Posterior cingulate gyrus (tissue), 11 donors: ENCODE data around the gene DOCK2.
"Not testable (repeated sequence)": the region's sequence is repeated elsewhere in the genome, so short reads cannot be mapped to it uniquely, and the experiment has no call there.

Experiments used
- DNase-seq, 10 donors: peaks; one replicate each; pipeline versions ENCODE4 v3.0.0 to v3.0.0-alpha.2; 2020 to 2021; ENCODE audit warnings: mixed read lengths in 3 of 10
- intact Hi-C: fragments of 100-400 bp; cut with DNase I; formaldehyde crosslinking; loops from one replicate; pipeline ENCODE4 v1.15.1; 2023

DOCK2 gene

DNA sequence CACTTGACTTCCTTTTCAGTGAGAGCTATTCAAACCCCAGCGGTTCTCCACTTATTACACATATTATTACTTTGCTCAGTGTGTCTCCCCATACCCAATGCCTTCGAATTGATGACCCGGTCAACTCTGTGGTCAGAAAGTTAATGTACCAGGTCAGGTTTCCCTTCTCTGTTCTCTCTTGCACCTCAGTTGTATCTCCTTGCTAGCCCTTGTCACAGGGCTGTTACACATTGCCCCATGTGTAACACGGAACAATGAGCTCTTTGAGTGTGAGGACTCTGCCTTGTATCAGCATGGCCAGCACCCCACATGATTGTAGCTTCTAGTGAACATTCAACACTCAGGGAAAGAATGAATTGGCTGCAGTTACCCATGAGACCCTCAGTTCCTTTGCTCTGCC lies 73.6 kb downstream of the DOCK2 start:
- intact Hi-C loops = no loop called here
- peak in 2 of 10 donors; percentile 30 to 45 for DNase-seq

DNA sequence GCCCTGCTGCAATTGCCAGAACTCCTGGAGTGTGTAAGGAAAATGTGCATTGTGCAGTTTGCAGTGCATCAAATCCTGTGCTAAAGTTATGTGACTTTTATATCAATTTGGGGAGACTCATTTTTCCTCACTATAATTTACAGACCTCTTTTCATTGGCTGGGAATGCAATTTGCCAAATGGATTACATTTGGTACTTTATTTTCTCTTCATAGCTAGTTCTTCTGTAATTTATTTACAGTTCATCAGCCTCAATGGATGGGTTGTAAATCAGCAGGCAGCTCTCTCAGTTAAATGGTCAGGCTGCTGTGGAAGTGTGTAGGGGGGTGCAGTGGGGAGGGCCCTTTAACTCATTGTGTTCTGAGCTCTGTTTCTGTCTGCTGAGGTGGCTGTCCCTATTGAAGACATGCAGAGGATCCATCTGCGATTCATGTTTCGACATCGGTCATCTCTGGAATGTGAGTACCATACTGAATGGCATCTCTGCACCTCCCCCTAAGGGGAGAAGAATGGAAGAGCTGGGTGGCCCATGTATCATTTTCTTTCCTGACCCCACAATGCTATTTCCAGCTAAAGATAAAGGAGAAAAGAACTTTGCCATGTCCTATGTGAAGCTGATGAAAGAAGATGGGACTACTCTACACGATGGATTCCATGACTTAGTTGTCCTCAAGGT lies 74.6 kb downstream of the DOCK2 start:
- no peak for DNase-seq
- intact Hi-C loops = no loop called here

DNA sequence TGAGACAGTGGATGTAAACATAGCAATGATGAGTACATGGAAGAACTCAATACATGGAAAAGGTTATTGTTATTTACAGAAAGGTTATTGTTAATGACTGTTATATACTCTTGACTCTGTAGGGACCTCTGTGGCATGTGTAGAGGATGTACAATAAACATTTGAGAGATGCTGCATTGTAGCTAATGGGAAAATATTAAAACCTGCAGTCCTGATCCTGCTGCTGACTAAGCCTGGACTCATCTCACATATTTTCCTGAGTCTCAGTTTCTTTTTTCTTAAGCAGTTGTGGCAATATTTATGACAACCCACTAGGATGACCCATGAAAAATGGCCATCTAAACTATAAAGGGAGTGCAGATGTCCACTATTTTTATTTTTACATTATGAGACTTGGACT lies 75.4 kb downstream of the DOCK2 start:
- intact Hi-C loops = no loop called here
- DNase-seq = no peak

DNA sequence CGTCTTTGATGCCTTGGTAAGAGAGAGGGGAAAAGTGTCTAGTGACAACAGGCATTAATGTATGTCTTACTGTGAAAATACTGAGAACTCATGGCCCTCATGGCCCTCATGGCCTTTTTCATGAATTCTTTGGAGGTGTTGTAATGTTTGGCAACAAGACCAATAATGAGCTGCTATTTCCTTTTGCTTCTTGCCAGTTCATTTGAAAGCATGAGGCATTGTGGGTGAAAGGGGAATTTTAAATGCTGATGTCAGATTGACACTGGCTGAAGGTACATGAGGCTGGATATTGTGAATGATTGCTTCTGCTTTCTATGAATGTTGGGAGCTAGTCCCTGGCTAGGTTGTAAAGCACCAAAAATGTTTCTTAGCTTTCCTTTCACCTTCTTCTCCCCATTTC lies 79.2 kb downstream of the DOCK2 start:
- intact Hi-C loops = no loop called here

DNA sequence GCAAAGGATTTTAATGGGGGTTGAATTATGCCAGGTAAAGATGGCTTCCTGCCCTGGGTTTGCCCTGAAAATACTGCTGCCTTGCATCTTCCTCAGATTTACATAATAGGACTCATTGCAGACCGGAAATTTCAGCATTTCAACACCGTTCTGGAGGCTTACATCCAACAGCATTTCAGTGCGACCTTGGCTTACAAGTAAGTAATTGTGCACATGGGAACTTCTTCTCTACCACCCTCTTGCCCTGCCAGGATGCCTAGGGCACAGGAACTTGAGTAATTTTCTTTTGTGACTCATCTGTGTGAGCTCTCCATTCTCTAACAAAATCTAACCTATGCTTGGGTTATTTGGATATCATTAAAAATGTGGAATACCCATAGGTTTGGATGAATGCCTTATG lies 80.2 kb downstream of the DOCK2 start:
- intact Hi-C loops = no loop called here
- no peak for DNase-seq

More for the DNA sequence above, 79.2 kb downstream of the DOCK2 start:
- DNase-seq = no peak

DNA sequence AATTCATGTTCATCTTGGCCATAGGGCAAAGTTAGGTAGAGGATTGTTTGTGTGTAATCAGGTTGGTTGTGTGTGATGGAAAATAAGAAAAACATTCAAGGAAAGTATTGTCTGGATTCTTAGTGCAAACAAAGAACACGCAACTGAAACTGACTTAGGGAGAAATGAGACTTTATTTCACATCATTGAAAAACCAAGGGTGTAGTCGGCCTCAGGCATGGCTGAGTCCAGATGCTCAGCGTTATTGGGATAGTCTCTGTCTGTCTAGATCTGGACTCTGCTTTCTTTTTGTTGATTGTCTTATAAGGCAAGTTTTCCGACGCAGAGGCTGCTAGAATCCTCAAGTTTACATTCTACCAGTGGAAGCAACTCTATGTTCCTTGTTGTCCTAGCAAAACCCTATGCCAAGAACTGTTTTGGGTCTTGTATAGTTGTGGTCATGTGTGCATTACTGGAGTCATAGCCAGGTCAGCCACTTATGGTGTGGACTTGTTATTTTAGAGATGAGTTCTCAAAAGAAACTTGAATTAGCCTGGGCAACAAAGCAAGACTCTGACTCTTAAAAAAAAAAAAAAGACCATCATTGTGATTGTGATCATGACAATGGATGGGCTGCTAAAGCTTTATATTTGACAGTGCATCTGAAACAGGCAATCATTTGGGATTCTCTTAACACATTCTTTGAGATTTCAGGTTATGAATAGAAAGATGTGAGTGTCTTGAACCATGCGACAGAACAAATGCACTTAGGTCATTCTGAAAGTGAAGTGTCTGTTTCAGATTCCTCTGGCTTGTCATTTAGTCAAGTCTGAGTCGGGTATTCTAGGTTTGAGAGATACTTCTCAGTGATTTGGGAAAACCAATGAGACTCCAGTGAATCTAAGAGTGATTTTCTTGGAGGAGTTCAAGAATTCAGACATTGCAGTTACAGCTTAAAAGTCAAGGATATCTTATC lies 82.6 kb downstream of the DOCK2 start:
- intact Hi-C loops = no loop called here
- no peak for DNase-seq

DNA sequence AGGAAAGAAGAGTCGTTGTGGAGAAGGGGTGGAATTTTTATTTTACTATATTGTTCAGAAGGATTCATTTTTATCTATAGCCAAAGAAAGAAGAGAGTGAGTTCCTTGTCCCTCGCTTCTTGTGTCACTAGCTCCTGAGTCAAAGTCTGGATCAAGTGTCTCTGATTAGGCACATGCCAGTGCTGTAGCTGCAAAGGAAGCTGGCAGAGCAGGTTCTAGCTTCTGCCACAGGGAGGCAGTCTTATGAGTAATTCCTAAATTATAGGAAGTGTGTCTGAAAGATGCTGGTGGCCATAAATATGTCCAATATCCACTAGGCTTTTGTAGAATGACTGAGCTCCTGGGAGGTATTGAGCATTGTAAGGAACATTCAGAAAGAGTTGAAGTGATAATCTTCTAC lies 84.7 kb downstream of the DOCK2 start:
- no peak for DNase-seq
- intact Hi-C loops = no loop called here

DNA sequence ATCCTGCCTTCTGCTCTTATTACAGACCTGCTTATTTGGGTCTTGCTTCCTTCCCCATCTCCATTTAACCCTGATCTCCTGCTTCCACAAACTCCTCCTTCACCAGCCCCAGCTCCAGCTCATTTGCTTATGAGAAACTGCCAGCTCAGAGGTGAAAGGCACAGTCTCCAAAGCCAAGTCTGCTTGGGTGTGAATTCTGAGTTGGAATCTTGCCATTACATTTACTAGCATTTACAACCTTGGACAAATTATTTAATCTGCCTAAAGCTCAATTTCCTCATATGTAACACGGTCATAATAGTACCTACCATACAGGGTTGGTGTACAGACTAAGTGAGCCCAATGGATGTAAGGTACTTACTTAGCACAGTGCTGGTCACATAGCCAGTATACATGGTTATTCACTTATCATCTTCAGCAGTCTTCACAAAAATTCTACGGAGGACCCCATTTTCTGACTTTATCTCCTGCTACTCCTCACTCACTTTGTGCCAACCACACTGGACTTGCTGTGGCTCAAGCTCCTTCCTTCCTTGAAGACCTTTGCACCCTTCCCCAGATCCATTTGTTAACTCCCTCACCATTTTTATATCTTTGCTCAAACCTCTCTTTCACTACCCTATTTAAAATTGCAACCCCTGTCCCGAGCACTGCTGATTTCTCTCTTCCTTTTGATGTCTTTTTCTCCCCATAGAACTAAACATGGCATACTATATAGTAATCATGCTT lies 86.2 kb downstream of the DOCK2 start:
- intact Hi-C loops = no loop called here
- DNase-seq = no peak

DNA sequence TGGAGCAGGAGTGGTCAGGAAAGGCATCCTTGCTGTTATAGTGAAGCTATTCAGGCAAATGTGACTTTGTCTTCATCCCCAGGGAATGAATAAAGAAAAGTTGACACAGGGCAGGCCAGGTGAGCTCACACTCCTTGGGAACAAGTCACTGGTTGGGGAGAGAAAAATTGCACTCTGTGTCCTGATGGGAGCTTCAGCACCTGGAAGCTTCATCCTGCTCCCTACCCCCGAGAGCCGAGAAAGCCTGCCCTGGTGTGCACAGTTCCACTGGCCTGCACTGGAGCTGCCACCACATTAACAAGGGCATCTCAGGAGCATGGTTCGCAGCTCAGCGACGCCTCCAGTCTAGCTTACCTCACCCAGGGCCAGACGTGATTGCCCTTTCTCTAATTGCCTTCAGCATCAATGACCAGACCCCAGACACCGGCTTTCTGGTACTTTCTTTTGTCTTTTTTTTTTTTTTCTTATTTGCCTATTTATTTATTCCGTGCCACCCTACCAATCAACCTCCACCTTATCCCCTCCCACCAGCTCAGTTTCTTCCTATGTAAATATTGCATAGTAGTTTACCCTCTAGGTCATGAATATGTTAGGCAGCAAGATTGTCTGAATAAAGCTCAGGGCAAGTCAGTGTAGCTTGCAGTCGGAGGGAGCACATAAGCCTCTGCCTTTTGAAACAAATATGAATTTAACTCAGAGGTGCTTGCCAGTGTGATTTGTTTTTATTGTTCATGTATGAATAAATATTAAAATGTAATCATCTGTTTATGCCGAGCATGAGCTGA lies 87.4 kb downstream of the DOCK2 start:
- DNase-seq = no peak
- intact Hi-C loops = no loop called here

DNA sequence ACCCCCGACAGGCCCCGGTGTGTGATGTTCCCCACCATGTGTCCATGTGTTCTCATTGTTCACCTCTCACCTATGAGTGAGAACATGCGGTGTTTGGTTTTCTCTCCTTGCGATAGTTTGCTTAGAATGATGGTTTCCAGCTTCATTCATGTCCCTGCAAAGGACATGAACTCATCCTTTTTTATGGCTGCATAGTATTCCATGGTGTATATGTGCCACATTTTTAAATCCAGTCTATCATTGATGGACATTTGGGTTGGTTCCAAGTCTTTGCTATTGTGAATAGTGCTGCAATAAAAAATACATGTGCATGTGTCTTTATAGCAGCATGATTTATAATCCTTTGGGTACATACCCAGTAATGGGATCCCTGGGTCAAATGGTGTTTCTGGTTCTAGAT lies 88.6 kb downstream of the DOCK2 start:
- DNase-seq, intact Hi-C loops: not testable (repeated sequence)

DNA sequence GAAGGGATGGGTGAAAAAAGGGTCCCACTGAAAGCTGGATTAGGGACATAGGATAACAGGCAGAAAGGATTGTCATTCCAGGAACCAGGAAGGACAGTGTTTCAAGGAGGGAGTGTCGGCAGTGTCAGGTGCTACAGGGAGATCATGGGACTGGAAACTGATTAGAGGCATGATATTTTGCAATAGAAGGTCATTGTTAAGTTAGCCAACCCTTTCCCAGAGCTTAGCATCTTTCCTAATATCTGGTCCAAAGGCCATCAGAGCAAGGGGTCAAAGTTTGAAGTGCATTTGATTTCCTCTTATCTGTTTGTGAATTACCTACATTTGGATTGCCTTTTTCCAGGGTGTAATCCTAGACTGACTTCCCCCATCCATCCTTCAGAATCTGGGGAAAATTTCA lies 91.3 kb downstream of the DOCK2 start:
- intact Hi-C loops = no loop called here

DNA sequence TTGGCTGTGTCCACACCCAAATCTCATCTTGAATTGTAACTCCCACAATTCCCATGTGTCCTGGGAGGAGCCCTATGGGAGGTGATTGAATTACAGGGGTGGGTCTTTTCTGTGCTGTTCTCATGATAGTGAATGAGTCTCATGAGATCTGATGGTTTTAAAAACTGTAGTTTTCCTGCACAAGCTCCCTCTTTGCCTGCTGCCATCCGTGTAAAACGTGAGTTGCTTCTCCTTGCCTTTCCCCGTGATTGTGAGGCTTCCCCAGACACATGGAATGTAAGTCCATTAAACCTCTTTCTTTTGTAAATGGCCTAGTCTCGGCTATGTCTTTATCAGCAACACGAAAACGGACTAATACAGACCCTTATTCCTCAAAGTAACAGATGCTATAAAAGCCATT lies 94.1 kb downstream of the DOCK2 start:
- intact Hi-C loops = no loop called here

More for the DNA sequence above, 91.3 kb downstream of the DOCK2 start:
- no peak for DNase-seq

DNA sequence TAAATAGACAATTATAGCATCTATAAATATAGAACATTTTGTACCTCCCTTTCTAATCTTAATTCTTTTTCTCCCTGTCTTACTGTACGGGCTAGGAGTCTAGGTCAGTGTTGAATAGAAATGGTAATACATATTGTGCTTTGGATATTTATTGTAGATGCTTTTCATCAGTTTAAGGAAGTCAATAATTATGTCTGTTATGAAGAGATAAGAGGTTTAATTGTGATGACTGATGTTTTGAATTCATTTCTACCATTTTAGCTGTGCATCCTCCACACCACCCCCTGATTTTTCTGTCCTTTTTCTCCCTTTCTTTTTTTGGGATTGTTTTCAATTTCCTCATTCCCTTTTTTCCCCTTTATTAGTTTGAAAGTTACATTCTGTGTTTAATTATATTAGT lies 95.8 kb downstream of the DOCK2 start:
- intact Hi-C loops = no loop called here

More for the DNA sequence above, 94.1 kb downstream of the DOCK2 start:
- DNase-seq = no peak

DNA sequence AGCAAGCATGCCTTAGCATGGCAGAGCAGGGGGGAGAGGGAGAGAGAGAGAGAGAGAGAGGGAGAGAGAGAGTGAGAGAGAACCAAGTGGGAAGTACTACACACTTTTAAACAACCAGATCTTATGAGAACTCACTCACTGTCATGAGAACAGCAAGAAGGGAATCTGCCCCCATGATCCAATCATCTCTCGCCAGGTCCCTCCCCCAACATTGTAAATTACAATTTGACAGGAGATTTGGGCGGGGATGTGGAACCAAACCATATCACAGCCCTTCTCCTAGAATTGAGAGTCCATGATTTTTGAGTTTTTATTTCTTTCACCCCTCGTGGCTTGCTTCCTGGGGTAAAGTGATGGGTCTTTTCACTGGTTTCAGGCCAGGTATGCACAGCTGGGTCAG lies 98.8 kb downstream of the DOCK2 start:
- no peak for DNase-seq
- intact Hi-C loops = no loop called here

More for the DNA sequence above, 95.8 kb downstream of the DOCK2 start:
- DNase-seq = no peak

DNA sequence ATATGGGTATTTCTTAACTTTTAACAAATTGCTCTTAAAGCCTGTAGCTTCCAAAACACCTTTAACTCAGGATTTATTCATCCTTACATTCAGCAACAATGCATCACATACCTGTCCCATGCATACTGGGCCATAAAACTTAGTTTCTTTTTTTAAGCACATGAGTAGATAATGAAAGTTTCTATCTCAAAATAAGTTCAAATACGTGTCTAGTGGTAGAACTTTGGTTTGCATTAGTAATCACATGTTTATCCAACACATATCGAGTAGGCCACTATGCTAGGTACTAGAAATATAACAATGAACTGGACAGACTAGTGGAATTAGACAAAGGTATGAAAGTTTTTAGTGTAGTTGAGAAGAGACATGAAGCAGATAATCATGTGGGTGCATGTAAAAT lies 99.6 kb downstream of the DOCK2 start:
- intact Hi-C loops = no loop called here

DNA sequence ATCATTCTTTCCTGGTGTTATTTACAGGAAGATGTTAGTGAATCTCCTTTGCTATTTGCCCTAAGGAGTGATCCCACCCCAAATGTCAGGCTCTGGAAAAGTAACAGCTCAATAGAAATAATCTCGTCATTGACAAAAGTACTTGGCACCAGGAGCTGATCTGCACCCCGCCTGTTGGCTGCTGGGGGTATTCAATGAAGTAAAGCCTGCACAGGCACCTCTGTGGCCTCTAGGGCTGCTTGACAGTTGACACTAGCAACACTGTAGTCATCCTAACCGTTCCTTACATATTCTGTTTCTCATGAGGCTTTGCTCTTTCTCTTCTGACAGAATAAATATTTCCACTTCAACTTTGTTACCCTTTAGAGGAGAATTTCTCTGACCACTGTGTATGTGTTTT lies 103.4 kb downstream of the DOCK2 start:
- DNase-seq = no peak
- intact Hi-C loops = no loop called here

More for the DNA sequence above, 99.6 kb downstream of the DOCK2 start:
- DNase-seq = no peak

DNA sequence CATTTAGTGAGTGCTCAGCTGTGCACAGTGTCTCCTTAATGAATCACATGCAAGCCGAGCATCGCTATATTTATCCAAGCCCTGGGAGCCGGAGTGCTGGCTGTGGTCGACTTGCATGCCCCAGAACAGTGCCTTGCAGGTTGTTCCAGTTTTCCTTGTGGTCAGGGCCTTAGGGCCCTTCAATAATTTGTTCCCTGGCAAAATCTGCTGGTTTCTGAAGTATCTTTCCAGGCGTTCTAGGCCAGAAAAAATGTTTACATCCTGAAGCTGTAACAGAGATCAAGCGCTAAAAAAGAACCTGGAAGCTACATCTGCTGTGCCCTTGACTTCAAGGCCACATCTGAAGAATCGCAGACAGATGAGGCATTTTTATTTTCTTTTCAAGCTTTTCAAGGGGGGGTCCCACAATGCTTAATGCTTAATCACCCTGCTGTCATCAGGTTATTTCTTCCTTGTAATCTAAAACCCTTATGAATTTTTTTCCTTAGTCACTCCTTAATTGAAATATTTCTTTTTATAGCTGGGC lies 105.8 kb downstream of the DOCK2 start:
- intact Hi-C loops = no loop called here
- DNase-seq = peak in 6 of 10 donors; percentile 21 to 82 (median 26)

DNA sequence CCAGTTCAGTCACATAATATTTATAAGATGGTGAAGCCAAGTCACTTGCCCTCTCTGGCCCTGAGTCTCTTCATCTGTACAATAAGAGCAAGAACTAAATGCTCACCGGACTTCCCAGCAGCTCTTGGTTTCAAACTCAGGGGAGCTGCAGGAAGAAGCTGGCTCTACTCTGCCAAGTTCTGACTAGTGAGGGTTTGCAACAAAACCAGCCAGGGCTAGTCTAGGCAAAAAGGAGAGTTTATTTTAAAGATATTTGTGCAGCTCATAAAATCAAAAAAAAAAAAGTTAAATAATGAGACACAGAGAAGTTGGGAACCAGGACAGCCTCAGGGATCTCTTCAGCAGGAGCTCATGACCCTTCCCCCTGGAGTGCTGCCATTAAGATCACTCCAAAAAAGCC lies 107.3 kb downstream of the DOCK2 start:
- no peak for DNase-seq
- intact Hi-C loops = no loop called here

DNA sequence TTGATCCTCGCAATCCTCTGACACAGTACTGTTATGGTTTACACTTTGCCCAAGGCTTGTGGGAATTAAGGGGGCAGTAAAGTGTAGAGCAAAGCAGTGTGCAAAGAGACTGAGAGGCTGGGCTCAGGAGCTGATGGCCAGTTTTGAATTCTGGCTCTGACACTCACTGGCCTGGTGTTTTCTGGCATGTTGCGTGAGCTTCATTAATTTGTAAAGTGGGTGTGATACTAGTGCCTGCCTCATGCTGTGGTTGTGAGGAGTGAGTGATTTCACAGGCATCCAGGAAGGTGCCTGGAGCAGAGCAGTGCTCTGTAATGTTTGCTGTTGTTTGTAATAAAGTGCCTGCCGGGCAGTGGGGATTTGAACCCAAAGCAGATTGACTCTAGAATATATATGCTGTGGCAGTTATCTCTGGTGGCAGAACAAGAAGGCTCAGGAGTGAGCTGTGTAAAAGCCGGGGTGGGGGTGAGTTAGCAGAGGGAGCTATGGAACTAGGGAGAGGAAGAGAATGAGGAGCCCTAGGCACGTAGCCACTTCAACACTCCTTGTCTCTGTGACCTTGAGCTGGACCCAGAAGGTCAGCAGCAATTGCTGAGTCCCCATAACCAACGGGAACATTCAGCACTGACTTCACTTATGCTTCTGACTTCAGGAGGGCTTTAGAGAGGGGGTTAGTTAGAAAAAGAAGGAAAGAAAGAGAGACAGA lies 108.5 kb downstream of the DOCK2 start:
- intact Hi-C loops = no loop called here
- DNase-seq = no peak
